ENCODE measurements around the gene CDT1.
A peak's percentile ranks its signal among the peaks of the same experiment; 100 is the strongest.

DNA sequence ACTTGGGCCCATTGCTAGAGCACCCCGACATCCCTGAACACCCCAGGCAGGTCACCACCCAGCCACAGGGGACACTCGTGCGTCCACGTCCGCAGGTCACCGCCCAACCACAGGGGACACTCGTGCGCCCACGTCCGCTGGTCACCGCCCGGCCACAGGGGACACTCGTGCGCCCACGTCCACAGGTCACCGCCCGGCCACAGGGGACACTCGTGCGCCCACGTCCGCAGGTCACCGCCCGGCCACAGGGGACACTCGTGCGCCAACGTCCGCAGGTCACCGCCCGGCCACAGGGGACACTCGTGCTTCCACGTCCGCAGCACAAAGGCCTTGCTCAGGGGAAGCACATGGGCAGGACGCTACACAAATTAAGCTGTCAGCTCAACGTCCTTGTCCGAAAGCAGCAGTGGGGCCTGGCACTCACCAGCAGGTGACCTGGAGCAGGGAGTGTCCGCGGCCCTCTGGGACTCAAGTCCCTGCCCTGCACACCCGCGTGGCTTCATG lies 35.5 kb downstream of the CDT1 start:
- TF ChIP-seq, protein P1, sequence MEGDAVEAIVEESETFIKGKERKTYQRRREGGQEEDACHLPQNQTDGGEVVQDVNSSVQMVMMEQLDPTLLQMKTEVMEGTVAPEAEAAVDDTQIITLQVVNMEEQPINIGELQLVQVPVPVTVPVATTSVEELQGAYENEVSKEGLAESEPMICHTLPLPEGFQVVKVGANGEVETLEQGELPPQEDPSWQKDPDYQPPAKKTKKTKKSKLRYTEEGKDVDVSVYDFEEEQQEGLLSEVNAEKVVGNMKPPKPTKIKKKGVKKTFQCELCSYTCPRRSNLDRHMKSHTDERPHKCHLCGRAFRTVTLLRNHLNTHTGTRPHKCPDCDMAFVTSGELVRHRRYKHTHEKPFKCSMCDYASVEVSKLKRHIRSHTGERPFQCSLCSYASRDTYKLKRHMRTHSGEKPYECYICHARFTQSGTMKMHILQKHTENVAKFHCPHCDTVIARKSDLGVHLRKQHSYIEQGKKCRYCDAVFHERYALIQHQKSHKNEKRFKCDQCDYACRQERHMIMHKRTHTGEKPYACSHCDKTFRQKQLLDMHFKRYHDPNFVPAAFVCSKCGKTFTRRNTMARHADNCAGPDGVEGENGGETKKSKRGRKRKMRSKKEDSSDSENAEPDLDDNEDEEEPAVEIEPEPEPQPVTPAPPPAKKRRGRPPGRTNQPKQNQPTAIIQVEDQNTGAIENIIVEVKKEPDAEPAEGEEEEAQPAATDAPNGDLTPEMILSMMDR (IDR thresholded peaks at IDR 0.05; ENCODE audit: low read length) = peak; percentile 17; the same call in 1 of the 2 replicates
- no peak for TF ChIP-seq EZH2 (IDR thresholded peaks at IDR 0.05; ENCODE audit: borderline replicate concordance, low read length)
